LHCN-M2 (cell line): Measurements from ENCODE around the gene SCGB1A1. TPM values are rescaled to one million over a fixed set of nuclear protein-coding genes. Genes with fewer than 3 reads are reported as not detected.

Experiments used
- total RNA-seq: library from RNA; depleted of rRNA; stranded (reverse); fragments of >200 nt; gene quantifications from 2 replicates; pipeline ENCODE4 v1.2.3, GENCODE V29; 2014; rRNA removed

Gene SCGB1A1
- total RNA-seq, 1 experiment from 2014 or later: not detected

Other genes starting within 250 kb of the SCGB1A1 start
- not detected in 2 replicates for gene SCGB1D1, start 228.8 kb upstream of the SCGB1A1 start, total RNA-seq
- gene SCGB2A1, start 210.4 kb upstream of the SCGB1A1 start, total RNA-seq: not detected in 2 replicates
- not detected in 2 replicates for gene SCGB1D2, start 176.8 kb upstream of the SCGB1A1 start, total RNA-seq
- not detected in 2 replicates for gene SCGB2A2, start 148.9 kb upstream of the SCGB1A1 start, total RNA-seq
- gene SCGB1D4, start 120.0 kb upstream of the SCGB1A1 start, total RNA-seq: not detected in 2 replicates
- gene ASRGL1, start 81.6 kb upstream of the SCGB1A1 start, total RNA-seq: 0.32 TPM in 1 of 2 replicates, not detected in the other
- 313 and 332 TPM in 2 replicates for gene AHNAK, start 127.8 kb downstream of the SCGB1A1 start, total RNA-seq
- 1,532 and 1,571 TPM in 2 replicates for gene EEF1G, start 154.9 kb downstream of the SCGB1A1 start, total RNA-seq
- 9.0 and 9.8 TPM in 2 replicates for gene TUT1, start 172.5 kb downstream of the SCGB1A1 start, total RNA-seq
- gene MTA2, start 182.8 kb downstream of the SCGB1A1 start, total RNA-seq: 142 and 149 TPM in 2 replicates
- gene EML3, start 193.7 kb downstream of the SCGB1A1 start, total RNA-seq: 41.5 and 46.8 TPM in 2 replicates
- gene ROM1, start 194.2 kb downstream of the SCGB1A1 start, total RNA-seq: 8.9 and 10.3 TPM in 2 replicates
- 74.1 and 92.8 TPM in 2 replicates for gene B3GAT3, start 203.0 kb downstream of the SCGB1A1 start, total RNA-seq
- 267 and 299 TPM in 2 replicates for gene GANAB, start 227.6 kb downstream of the SCGB1A1 start, total RNA-seq
- 27.9 and 28.1 TPM in 2 replicates for gene INTS5, start 234.3 kb downstream of the SCGB1A1 start, total RNA-seq
- 55.7 and 72.4 TPM in 2 replicates for gene C11orf98, start 246.2 kb downstream of the SCGB1A1 start, total RNA-seq
- 3.2 and 8.7 TPM in 2 replicates for gene CSKMT, start 246.3 kb downstream of the SCGB1A1 start, total RNA-seq